Endothelial cell of hepatic sinusoid (primary cell): ENCODE results near the gene CCDC106.

Experiments
- in situ Hi-C: cut with HindIII; loops from 2 replicates; pipeline ENCODE4 v1.10.0; 2017; ENCODE audit warnings: low sequenced_read_pairs

Gene CCDC106

DNA sequence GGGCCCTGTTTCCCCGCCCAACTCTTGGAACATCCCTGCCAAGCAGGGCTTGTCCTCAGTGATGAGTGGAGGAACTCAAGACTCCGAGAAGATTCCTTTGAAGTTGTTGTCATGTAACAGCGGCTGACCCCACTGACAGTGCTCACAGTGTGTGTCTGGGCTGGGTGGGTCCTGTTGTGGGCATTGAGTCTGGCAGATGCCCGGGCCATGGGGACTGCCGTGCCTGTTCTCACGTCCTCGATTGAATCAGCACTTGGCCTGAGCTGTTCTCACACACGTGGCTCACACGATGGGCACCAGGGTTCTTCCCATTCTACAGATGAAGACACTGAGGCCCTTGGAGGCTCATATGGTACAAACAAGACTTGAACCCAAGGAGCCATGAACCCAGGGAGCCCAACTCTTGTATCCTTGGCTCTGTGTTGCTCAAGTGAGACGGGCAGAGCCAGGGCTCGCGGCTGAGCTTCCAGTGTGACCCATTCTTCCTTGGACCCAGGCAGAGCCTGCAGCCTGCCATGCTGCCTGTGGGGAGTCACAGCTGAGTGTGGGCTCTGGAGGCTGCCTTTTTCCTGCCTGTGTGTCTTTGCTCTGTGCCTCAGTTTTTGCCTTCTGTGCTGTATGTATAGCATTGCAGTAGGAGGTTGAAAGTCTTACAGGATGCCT, 18.5 kb downstream of the CCDC106 start:
- in situ Hi-C loops, result no loop called here

DNA sequence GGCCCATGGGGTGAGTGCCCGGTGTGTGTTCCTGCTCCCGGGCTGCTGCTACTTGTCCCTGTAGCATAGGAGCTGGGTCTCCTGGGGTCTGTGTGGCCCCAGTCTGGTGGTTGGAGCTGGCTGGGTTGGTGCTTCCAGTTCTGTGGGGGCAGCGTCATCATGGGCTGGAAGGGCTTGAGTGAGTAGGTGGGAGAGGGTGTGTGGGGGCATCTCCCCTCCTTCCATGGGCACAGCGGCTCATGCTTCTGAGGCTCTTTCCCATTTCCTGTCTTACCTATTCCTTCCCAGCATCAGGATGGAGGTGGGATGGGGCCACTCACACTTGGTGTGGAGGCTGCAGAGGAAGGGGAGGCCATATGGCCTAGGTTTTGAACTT, 19.0 kb downstream of the CCDC106 start:
- in situ Hi-C loops, result no loop called here

DNA sequence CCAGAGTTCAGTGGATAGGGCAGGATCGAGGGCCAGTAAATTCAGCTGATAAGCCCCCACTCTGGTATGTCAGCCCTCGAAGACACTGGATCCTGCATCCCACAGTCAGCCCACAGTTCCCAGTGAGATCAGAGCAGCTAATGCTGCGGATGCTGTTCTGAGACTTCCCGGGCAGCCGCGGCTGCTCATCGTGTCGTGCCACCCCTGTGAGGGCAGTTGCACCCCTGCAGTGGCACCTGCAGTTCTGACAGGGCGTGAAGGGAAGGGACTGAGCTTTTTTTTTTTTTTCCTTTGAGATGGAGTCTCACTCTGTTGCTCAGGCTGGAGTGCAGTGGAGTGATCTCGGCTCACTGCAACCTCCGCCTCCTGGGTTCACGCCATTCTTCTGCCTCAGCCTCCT, 19.5 kb downstream of the CCDC106 start:
- in situ Hi-C loops, result no loop called here

DNA sequence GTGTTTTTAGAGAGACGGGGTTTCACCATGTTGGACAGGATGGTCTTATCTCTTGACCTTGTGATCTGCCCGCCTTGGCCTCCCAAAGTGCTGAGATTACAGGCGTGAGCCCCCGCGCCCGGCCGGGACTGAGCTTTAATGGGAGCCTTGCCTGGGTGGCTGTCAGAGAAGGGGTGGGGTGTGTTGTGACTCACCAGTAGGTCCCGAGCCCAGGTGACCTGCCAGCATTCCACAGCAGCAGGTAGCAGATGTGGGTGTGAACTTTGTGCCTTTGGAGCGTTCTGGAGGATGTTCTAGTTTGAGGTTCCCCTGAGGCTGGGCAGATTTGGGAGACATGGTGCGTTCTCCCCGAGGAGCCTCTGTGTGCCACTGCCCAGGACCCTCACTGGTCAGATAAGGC, 19.9 kb downstream of the CCDC106 start:
- in situ Hi-C loops, result no loop called here

DNA sequence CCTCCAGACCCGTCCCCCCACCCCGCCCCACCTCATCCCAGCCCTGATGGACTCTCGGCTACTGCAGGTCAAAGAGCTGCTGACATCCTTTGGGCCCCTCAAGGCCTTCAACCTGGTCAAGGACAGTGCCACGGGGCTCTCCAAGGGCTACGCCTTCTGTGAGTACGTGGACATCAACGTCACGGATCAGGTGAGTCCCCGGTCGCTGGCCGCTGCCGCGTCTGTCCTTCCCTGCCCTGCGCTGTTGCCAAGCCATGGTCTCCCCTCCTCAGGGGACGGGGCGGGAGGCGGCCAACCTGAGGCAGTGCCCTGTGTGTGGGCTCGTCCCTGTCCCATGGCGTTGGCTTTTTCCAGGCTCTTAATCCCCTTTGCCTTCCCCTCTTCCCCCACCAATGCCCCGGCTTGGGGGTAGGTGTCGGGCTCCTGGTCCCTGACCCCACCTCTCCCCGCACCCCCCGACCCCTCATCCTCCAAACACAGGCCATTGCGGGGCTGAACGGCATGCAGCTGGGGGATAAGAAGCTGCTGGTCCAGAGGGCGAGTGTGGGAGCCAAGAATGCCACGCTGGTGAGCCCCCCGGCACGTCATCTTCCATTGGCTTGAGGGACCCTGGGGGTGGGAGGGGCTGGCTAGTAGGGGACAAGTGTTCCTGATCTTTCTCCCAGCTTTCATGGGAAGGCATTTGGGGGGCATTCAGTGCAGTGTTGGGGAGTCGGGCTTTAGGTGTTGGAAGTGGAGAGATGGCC, 20.8 kb downstream of the CCDC106 start:
- in situ Hi-C loops, result no loop called here

DNA sequence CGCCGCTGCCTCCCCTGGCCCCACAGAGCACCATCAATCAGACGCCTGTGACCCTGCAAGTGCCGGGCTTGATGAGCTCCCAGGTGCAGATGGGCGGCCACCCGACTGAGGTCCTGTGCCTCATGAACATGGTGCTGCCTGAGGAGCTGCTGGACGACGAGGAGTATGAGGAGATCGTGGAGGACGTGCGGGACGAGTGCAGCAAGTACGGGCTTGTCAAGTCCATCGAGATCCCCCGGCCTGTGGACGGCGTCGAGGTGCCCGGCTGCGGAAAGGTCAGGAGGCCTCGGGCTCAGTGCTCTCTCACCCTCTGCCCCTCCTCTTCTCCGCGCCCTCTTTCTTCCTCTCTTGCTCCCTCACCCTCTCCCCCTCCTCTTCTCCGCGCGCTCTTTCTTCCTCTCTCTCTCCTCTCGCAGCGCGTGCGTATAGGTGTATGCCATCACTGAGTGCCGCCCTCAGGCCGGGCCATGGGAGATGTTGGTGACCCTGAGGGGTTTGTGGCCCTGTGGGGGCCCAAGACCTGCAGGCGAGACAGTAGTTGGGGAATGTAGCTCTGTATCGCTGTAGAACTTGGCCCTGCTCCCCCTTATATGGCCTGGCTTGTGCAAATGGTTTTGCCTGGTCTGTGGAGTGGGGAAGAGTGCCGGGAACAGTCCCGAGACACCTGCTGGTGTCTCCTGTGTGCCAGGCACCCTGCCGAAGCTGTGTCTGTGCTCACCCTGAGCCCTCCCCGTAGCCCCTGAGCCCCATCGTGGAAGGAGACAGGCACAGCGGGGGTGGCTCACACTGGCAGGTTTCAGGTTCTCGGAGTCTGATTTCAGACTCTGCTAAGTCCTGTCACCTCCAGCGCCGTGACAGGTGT, 21.6 kb downstream of the CCDC106 start:
- in situ Hi-C loops, result no loop called here

DNA sequence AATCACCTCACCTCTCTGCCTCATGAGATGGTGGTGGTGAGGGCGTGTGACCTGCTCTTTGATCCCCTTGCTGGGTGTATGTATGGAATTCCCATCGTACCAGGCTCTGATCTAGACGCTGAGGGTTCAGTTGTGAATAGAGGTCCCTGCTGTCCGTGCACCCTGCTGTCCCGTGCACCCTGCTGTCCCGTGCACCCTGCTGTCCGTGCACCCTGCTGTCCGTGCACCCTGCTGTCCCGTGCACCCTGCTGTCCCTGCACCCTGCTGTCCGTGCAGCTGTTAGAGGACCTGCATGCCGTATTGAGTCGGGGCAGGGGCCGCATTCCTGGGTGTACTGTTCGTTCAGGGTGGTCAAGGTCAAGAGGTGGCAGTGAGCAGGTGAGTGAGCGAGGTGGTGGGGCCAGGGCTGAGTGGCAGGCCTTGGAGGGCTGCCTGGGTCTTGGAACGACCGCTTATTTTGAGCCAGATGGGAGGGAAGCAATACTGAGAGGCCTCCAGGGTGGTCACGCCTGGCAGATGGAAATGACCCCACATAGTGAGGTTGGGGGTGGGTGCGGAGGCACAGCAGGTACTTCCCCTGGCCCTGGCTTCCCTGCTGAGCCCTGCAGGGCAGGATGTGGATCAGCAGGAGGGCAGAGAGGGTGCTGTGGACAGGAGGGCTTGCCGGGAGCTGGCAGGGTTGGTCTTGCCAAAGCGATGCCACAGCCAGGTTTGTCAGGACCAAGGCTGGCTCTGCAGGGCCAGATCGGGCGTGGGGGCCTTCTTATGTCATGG, 22.5 kb downstream of the CCDC106 start:
- in situ Hi-C loops, result no loop called here

DNA sequence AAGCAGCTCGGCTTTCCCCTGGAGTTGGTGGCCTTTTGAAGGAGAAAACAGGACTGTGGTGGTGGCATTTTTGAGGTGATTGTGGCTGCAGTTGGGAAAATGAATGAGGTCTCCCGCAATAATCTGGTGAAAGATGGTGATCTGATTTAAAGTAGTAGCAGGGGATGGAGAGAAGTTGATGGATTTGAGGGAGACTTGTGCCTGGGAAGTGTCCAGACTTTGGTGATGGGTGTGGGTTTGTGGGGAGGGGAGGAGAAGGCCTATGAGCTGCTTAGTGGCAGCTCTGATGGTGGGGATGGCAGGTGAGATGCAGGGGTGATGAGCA, 23.0 kb downstream of the CCDC106 start:
- in situ Hi-C loops, result no loop called here

DNA sequence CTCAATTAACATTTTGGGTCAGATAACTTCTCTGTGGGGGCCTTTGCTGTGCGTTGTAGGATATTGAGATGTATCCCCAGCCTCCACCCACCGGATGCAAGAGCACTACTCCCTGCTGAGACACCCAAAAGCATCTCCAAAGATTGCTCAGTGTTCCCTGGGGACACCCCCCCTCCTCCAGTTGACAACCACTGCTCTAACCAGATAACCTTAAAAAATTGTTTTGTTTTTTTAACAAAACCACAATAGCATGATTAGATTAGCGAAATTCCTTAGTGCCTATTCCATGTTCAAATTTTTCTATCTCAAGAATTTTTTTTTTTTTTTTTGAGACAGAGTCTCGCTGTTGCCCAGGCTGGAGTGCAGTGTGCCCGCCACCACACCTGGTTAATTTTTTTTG, 24.4 kb downstream of the CCDC106 start:
- in situ Hi-C loops, result no loop called here

DNA sequence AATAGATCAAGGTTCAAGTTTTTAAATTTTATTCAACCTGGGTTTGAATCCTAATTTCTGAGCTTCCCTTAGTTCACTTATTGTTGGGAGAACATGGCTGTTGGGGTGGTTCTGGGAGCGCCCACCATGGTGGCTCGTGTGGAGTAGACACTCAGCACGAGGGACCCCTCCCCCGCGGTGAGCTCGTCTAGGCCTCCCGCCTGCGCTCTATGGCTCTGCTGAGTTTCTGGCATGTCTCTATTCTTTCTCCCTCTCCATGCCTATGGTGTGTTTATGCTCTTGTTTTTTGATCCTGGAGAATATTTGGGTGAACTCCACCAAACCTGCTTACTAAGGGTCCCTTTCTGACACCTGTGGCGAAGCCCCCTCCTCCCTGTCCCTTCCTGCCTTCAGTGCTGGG, 25.5 kb downstream of the CCDC106 start:
- in situ Hi-C loops, result no loop called here

DNA sequence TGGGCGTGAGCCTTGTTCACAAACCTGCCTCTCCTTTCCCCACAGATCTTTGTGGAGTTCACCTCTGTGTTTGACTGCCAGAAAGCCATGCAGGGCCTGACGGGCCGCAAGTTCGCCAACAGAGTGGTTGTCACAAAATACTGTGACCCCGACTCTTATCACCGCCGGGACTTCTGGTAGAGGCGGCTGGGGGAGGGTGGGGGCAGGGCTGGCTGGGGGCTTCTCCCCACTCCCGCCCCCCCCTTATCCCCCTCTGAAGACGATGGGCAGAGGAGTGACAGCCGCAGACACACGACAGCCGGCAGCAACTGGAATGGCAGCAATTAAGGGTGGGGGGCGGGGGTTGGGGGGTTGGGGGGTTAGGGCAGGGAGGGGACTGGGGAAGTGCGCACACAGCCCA, 25.9 kb downstream of the CCDC106 start:
- in situ Hi-C loops, result no loop called here

DNA sequence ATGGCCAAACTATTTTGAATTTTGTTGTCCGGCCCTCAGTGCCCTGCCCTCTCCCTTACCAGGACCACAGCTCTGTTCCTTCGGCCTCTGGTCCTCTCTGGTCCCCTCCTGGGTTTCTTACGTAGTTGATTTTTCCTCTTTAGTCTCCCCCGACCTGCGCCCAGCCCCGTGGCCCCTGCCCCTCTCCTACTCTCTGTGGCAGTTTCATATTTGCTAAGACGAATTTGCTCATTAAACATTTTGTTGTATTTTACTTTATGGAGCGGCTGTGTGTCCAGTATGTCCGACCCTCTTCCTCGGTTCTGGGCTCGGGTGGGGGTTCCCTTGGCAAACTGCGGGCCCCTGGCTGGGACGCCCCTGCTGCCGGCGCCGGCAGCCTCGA, 26.4 kb downstream of the CCDC106 start:
- in situ Hi-C loops, result no loop called here

DNA sequence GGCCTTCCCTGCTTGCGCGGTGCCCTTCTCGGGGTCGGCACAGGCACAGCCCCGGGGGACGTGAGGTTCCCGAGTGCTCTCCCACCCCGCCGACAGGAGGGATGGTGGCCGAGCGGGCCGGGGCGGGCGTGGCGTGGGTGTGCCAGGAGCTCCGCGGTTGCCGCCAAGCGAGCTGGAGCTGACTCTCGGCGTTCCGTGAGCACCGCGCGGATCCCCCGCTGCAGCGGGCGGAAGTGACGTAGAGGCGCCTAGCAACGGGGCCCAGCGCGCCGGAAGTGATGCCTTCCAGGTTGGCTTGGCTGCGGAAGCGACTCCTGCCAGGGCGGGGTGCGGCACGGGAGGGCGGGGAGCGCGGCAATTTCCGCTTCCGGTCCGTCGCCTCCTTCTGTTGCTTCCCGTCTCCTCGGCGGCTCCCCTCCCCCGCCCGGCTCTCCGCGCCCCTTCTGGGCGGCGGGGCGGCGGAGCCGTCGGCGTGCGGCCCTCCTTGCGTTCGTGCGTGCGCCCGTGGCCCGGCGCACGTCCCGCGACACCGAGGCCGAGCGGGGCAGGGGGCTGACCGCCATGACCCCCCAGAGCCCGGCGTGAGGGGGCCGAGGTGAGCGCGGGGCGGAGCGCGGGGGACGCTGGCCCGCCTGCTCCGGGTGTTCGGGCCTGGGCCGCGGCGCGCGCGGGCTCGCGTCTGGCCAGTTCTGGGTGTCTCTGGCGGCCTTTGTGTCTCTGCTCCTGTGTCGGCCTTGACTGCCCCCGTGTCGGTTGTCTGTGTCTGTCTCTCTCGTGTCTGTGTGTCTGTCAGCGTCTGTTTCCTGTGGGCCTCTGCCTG, 27.0 kb downstream of the CCDC106 start, which contains the start of gene EPN1:
EPN1 (plus strand) TSS at position 386 of the 820 bp plus-strand sequence. CDS start 3,402 bp downstream, outside the sequence.
- in situ Hi-C loops, result no loop called here

DNA sequence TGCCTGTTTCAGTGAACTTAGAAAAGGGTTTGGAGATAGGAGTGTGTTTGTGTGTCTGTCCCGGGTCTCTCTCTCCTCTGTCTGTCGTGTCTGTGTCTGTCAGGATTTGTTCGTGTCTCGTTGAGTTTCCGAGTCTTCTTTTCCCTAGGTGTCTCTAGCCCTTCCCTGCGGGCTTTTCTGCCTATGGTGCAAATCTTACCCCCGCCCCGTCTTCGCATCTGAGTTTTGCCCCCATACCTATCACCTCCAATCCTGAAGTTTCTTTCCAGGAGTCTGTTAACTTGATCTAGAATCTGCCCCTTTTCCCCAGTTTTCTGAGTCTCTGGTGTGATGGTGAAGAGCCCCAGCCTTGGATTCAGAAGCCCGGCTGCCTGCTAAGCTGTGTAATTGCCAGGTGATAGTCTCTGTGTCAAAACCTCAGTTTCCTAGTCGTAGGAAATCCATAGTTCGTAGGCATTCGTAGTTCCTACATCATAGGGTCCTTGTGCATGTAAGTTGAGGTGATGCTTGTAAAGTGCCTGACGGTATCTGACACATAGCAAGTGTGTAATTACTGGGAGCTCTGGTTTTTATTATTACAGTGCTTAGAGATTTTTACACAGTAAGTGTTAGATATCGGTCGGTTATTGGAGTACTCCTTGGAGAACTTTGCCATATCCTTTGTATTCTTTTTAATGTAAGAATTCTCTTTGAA, 27.8 kb downstream of the CCDC106 start:
- in situ Hi-C loops, result no loop called here

DNA sequence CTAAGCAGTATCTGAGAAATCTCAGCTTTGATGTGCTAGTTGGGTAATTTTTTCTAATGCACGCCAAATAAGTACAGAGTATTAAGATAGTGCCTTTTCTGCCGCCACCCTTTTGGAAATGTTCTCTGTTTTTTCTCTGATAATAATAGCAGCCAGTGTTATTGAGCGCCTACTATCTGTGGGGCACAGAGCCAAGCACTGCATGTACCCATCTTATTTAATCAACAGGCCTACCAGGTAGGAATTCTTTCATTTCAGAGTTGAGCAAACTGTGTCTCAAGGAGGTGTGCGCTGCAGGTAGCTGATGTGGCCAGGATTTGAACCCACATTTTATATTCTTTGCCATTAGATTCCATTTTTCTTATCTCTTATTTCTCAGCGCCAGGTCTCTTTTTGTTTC, 28.4 kb downstream of the CCDC106 start:
- in situ Hi-C loops, result no loop called here

DNA sequence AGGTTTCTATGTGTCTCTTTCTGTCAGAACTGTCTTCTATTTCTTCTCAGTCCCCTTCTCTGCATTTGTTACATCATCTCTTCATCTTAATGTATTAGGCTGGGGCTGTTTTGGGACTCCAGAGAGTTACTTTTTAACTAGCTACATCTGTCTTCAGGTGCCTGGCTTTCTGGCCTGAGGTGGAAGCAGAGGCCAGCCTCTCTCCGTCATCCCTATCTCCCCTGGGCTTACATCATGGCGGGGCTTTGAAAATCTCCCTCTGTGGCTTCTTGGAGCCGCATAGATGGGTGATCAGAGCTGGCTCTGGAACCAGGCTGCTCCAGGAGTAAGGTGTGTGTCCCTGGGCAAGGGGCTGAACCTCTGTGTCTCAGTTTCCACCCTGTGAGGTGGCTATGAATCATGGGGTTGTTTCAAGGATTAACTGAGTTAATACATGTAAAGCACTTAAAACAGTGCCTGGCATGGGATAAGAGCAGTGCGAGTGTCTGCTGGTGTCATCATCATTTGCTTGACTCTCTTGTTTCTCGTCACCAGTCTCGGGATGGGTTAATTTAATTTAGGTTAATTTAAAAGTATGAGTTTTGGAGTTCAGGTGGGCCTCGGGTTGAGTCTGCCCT, 29.0 kb downstream of the CCDC106 start:
- in situ Hi-C loops, result no loop called here

DNA sequence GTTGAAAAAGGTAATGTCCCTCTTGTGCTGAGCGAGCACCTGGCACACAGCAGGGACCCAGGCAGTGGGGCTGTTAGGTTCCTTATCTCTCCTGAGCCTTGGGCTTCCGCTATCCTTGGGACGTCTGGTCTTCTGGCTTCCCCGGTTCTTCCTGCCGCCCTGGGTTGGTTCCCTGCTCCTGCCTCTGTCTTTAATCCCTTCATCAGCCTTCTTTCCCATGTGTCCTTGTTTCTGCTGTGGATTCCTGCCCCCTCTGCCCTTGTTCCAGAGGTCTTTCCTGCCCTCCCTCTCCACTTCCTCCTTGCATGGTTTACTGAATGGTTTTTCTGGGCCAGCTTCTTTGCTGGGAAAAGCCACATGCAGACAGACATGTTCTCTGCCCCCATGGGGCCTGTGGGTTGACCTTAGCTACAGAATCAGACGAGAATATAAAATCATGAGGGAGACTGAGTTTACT, 29.6 kb downstream of the CCDC106 start:
- in situ Hi-C loops, result no loop called here

DNA sequence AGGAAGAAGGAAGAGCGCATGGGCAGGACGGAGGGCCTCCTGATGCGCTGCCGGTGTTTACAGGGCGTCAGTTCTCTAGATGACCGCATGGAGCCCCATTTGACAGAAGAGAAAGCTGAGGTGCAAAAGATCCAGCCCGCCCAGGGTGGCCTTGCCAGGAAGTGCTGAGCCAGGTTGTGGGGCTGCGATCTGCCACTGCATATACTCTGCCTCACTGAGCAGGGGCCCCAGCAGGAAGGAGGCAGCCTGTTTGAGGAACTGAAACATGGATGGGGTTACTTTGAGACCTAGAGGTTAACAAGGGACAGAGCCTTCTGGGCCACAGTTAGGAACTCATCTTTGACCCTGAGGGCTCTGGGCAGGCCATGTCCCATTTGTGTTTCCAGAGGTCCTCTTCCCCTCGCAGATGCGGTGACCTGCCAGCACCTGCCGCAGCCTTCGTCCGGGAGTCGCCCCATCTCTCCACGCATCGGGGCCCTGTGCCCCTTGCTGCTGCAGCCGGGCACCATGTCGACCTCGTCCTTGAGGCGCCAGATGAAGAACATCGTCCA, 30.2 kb downstream of the CCDC106 start:
- in situ Hi-C loops, result no loop called here
